ENCODE data around the gene PRAME. TPM values are rescaled to one million over a fixed set of nuclear protein-coding genes. Genes with fewer than 3 reads are reported as not detected.
"Not testable (repeated sequence)": the region's sequence is repeated elsewhere in the genome, so short reads cannot be mapped to it uniquely, and the experiment has no call there.

PRAME gene
- total RNA-seq, 1 donor from 2014 or later: not detected

DNA sequence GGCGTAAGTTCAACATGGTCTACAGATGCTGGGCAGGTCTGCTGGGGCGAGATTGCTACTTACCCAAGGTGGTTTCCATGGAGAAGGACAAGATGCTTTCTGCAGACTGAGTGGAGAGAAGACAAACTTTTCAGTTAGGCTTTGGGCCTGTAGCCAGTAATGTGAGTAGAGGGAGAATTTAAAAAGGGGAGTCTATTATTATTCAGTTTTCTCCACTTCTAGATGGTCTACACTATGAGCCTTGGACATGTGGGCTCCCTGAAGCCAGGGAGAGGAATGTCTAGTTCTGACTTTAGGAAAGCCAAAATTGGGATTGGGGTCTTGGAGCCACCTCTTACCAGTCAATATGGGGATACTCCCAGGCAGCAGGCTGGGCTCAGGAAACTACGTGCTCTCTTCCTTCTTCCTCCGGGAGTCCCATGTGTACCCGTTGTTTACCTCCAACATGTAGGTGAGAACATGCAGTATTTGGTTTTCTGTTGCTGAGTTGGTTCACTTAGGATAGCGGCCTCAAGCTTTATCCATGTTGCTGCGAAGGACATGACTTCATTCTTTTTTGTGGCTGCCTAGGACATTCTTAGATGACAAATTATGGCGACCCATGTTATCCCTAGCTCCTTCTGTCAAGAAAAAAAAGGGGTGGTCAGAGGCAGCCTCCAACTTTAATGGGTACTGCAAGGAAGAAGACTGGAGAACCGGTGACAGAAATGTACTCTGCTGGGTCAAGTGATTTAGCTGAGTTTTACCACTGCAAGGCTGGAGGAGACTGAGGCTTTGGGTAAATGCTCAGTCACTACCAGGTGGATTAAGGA, 24.3 kb downstream of the PRAME start:
- TF ChIP-seq, protein P1, sequence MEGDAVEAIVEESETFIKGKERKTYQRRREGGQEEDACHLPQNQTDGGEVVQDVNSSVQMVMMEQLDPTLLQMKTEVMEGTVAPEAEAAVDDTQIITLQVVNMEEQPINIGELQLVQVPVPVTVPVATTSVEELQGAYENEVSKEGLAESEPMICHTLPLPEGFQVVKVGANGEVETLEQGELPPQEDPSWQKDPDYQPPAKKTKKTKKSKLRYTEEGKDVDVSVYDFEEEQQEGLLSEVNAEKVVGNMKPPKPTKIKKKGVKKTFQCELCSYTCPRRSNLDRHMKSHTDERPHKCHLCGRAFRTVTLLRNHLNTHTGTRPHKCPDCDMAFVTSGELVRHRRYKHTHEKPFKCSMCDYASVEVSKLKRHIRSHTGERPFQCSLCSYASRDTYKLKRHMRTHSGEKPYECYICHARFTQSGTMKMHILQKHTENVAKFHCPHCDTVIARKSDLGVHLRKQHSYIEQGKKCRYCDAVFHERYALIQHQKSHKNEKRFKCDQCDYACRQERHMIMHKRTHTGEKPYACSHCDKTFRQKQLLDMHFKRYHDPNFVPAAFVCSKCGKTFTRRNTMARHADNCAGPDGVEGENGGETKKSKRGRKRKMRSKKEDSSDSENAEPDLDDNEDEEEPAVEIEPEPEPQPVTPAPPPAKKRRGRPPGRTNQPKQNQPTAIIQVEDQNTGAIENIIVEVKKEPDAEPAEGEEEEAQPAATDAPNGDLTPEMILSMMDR (IDR thresholded peaks at IDR 0.05): no peak

DNA sequence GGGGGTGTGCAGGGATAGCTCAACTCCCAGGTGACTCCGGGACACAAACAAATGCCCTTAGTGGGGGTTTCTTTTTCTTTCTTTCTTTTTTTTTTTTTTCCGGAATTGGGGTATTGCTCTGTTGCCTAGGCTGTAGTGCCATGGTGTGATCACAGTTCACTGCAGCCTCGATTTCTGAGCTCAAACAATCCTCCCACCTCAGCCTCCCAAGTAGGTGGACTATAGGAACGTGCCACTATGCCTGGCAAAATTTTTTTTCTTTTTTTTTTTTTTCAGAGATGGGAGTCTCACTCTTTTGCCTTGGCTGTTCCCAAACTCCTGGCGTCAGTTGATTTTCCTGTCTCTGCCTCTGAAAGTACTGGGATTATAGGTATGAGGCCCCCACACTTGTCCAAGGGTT, 25.2 kb downstream of the PRAME start:
- no peak overlapping the region for H3K4me3 Mint-ChIP-seq (ENCODE audit: unreplicated experiment)
- TF ChIP-seq, protein P1 (IDR thresholded peaks at IDR 0.05): no peak
- no peak overlapping the region for H3K27ac Mint-ChIP-seq (ENCODE audit: unreplicated experiment)
- no peaks in the 10 kb centered on the region for H3K4me1 Mint-ChIP-seq (ENCODE audit: low read depth)
- DNase-seq (ENCODE audit: low spot score): no peak
- no peaks in the 10 kb centered on the region for H3K36me3 Mint-ChIP-seq (ENCODE audit: low read depth)
- H3K9me3 Mint-ChIP-seq (ENCODE audit: low read depth): no peaks in the 10 kb centered on the region
- H3K27me3 Mint-ChIP-seq (ENCODE audit: low read depth): peaks cover 11% of the 10 kb centered on the region

More for the DNA sequence above, 24.3 kb downstream of the PRAME start:
- H3K4me1 Mint-ChIP-seq (ENCODE audit: low read depth): no peaks in the 10 kb centered on the region
- H3K27ac Mint-ChIP-seq (ENCODE audit: unreplicated experiment): no peak overlapping the region
- H3K9me3 Mint-ChIP-seq (ENCODE audit: low read depth): no peaks in the 10 kb centered on the region
- no peak for DNase-seq (ENCODE audit: low spot score)
- H3K36me3 Mint-ChIP-seq (ENCODE audit: low read depth): no peaks in the 10 kb centered on the region
- H3K4me3 Mint-ChIP-seq (ENCODE audit: unreplicated experiment): no peak overlapping the region
- H3K27me3 Mint-ChIP-seq (ENCODE audit: low read depth): peaks cover 12% of the 10 kb centered on the region

DNA sequence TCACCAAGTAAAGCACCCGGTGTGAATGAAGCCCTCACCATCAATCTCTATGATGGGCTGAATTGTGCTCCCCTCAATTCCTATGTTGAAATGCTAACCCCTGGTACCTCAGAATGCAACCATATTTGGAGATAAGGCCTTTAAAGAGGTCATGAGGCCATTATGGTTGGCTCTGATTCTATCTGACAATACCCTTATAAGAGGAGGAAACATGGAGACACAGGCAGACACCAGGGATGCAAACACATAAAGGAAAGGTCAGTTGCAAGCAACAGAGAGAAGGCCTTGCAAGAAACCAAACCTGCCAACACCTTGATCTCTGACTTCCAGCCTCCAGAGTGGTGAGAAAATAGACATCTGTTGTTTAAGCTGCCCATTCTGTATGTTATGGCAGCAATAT, 25.6 kb downstream of the PRAME start:
- H3K27ac Mint-ChIP-seq (ENCODE audit: unreplicated experiment): no peak overlapping the region
- no peaks in the 10 kb centered on the region for H3K4me1 Mint-ChIP-seq (ENCODE audit: low read depth)
- TF ChIP-seq, protein P1 (IDR thresholded peaks at IDR 0.05): no peak
- no peaks in the 10 kb centered on the region for H3K9me3 Mint-ChIP-seq (ENCODE audit: low read depth)
- H3K4me3 Mint-ChIP-seq (ENCODE audit: unreplicated experiment): no peak overlapping the region
- H3K27me3 Mint-ChIP-seq (ENCODE audit: low read depth): peaks cover 11% of the 10 kb centered on the region
- no peaks in the 10 kb centered on the region for H3K36me3 Mint-ChIP-seq (ENCODE audit: low read depth)
- no peak for DNase-seq (ENCODE audit: low spot score)

DNA sequence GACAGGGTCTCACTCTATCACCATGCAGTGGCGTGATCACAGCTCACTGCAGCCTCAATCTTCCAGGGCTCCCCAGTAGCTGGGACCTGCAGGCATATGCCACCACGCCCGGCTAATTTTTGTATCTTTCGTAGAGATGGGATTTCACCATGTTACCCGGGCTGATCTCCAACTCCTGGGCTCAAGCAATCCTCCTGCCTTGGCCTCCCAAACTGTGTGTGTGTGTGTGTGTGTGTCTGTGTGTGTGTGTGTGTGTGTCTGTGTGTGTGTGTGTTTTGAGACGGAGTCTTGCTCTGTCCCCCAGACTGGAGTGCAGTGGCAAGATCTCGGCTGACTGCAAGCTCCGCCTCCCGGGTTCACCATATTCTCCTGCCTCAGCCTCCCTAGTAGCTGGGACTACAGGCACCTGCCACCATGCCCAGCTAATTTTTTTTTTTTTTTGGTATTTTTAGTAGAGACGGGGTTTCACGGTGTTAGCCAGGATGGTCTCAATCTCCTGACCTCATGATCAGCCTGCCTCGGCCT, 26.5 kb downstream of the PRAME start:
- not testable (repeated sequence) for H3K4me3 Mint-ChIP-seq (ENCODE audit: unreplicated experiment); H3K36me3 Mint-ChIP-seq (ENCODE audit: low read depth); DNase-seq (ENCODE audit: low spot score); H3K9me3 Mint-ChIP-seq (ENCODE audit: low read depth); H3K27ac Mint-ChIP-seq (ENCODE audit: unreplicated experiment); H3K4me1 Mint-ChIP-seq (ENCODE audit: low read depth)
- peaks cover 14% of the 10 kb centered on the region for H3K27me3 Mint-ChIP-seq (ENCODE audit: low read depth)

DNA sequence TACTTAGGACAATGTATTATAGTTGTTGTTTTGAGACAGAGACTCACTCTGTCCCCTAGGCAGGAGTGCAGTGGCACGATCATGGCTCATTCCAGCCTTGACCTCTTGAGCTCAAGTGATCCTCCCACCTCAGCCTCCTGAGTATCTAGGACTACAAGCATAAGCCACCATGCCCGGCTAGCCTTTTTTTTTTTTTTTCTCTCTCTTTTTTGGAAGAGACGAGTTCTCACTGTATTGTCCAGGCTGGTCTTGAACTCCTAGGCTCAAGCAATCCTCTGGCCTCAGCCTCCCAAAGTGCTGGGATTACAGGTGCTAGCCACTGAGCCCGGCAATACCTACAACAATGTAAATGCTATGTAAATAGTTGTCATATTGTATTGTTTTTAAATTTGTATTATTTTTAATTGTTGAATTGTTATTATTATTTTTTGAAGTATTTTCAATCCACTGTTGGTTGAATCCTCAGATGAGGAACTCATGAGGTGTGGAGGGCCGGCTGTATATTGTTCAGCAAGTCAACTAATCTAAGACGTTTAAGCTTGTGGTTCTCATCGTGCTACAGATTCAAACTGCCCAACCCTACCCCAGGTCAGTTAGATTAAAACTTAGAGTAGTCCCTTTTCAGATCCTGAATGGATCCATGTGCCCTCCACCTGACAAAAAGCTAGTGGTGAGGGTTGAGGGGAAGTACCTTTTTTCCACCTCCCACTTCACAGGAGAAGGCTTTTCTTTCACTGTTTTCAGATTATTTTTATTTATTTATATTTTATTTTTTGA, 27.1 kb downstream of the PRAME start:
- TF ChIP-seq, protein P1 (IDR thresholded peaks at IDR 0.05): no peak
- no peak overlapping the region for H3K27ac Mint-ChIP-seq (ENCODE audit: unreplicated experiment)
- no peaks in the 10 kb centered on the region for H3K4me1 Mint-ChIP-seq (ENCODE audit: low read depth)
- H3K27me3 Mint-ChIP-seq (ENCODE audit: low read depth): peaks cover 10% of the 10 kb centered on the region
- no peak overlapping the region for H3K4me3 Mint-ChIP-seq (ENCODE audit: unreplicated experiment)
- no peak for DNase-seq (ENCODE audit: low spot score)
- H3K9me3 Mint-ChIP-seq (ENCODE audit: low read depth): no peaks in the 10 kb centered on the region
- H3K36me3 Mint-ChIP-seq (ENCODE audit: low read depth): no peaks in the 10 kb centered on the region

Measured in chondrocyte (in vitro differentiated cells).